Thymus (tissue), 11 donors: Measurements from ENCODE around the gene WWP2. TPM values are rescaled to one million over a fixed set of nuclear protein-coding genes. Genes with fewer than 3 reads are reported as not detected.

Source experiments
- DNase-seq, 9 donors: peaks; one replicate each; pipeline ENCODE4 v3.0.0-alpha.2; 2013; ENCODE audit warnings: low spot score in 9 of 9, low read depth in 6 of 9, missing footprints in 1 of 9
- H3K27ac ChIP-seq, 2 donors: one replicate each; pipeline ENCODE4 v1.5.1; 2013; ENCODE audit warnings: control low read depth in 1 of 2, low read depth in 1 of 2, low read length in 1 of 2, mild to moderate bottlenecking in 1 of 2, moderate library complexity in 1 of 2
- H3K27me3 ChIP-seq, 2 donors: one replicate each; pipeline ENCODE4 v1.5.1; 2013; ENCODE audit warnings: low read length in 1 of 2; ENCODE audit not compliant: control insufficient read depth in 2 of 2, insufficient read depth in 1 of 2
- H3K36me3 ChIP-seq, 2 donors: one replicate each; pipeline ENCODE4 v1.5.1; 2013; ENCODE audit warnings: low read length in 1 of 2, mild to moderate bottlenecking in 1 of 2, moderate library complexity in 1 of 2; ENCODE audit not compliant: control insufficient read depth in 2 of 2, insufficient read depth in 2 of 2
- H3K4me1 ChIP-seq, 2 donors: one replicate each; pipeline ENCODE4 v1.5.1; 2013; ENCODE audit warnings: low read length in 2 of 2; ENCODE audit not compliant: control insufficient read depth in 2 of 2, insufficient read depth in 2 of 2
- H3K4me3 ChIP-seq, 2 donors: one replicate each; pipeline ENCODE4 v1.5.1; 2013; ENCODE audit warnings: low read length in 2 of 2, control low read depth in 1 of 2, mild to moderate bottlenecking in 1 of 2
- H3K9me3 ChIP-seq, 2 donors: one replicate each; pipeline ENCODE4 v1.5.1; 2013; ENCODE audit warnings: low read length in 1 of 2, mild to moderate bottlenecking in 1 of 2; ENCODE audit not compliant: control insufficient read depth in 2 of 2, insufficient read depth in 1 of 2
- WGBS: extraction: QIAGEN DNeasy Blood & Tissue Kit; methylation state at CpG from one replicate; pipeline ENCODE4 v1.1.7; 2013; 5-methylcytosine and 5-hydroxymethylcytosine counted together
- polyA plus RNA-seq: library from polyadenylated mRNA; stranded (reverse); fragments of 200-250 nt; gene quantifications from one replicate; pipeline ENCODE4 v1.2.3, GENCODE V29; 2013
- total RNA-seq: library from RNA; stranded (reverse); fragments of 120-200 nt; gene quantifications from one replicate; pipeline ENCODE4 v1.2.4, GENCODE V29; 2013
- donor health status: healthy.

WWP2 gene
- total and polyA plus RNA-seq, 2 donors: 13.5 to 21.1 TPM

GRCh38 chr16:69916462-69916861 is 154.3 kb downstream of the WWP2 start:
- H3K36me3 ChIP-seq: peaks cover 2 to 3% of the 10 kb centered on the region in 2 donors
- WGBS: 98% methylated on average over 1 of the region's 1 CpG
- no peak for DNase-seq

GRCh38 chr16:69917311-69917710 is 155.2 kb downstream of the WWP2 start:
- Histone ChIP-seq H3K9me3 (no peaks in the 10 kb centered on the region), H3K36me3 (peaks cover 2 to 3% of the 10 kb centered on the region in 2 donors), H3K27ac (no peak overlapping the region), H3K4me1 (no peaks in the 10 kb centered on the region), H3K27me3 (no peaks in the 10 kb centered on the region), H3K4me3 (no peak overlapping the region)
- no peak for DNase-seq
- WGBS: 94% methylated on average over 1 of the region's 1 CpG

More at GRCh38 chr16:69916462-69916861, 154.3 kb downstream of the WWP2 start:
- no peaks in the 10 kb centered on the region for H3K27me3 ChIP-seq
- H3K4me1 ChIP-seq: no peaks in the 10 kb centered on the region
- no peak overlapping the region for H3K27ac ChIP-seq
- H3K4me3 ChIP-seq: no peak overlapping the region
- H3K9me3 ChIP-seq: no peaks in the 10 kb centered on the region

GRCh38 chr16:69917739-69918138 is 155.6 kb downstream of the WWP2 start:
- Histone ChIP-seq H3K4me1 (no peaks in the 10 kb centered on the region), H3K27me3 (no peaks in the 10 kb centered on the region), H3K36me3 (peaks cover 2 to 3% of the 10 kb centered on the region in 2 donors), H3K9me3 (no peaks in the 10 kb centered on the region), H3K27ac (no peak overlapping the region), H3K4me3 (no peak overlapping the region)
- no peak for DNase-seq
- WGBS: 90% methylated on average over 20 of the region's 20 CpGs

GRCh38 chr16:69918241-69918640 is 156.1 kb downstream of the WWP2 start:
- Histone ChIP-seq H3K27ac (no peak overlapping the region), H3K36me3 (peaks cover 2 to 3% of the 10 kb centered on the region in 2 donors), H3K9me3 (no peaks in the 10 kb centered on the region), H3K4me3 (no peak overlapping the region), H3K27me3 (no peaks in the 10 kb centered on the region), H3K4me1 (no peaks in the 10 kb centered on the region)
- no peak for DNase-seq
- WGBS: 98% methylated on average over 1 of the region's 1 CpG

- Histone ChIP-seq H3K27me3 (no peaks in the 10 kb centered on the region), H3K27ac (no peak overlapping the region), H3K9me3 (no peaks in the 10 kb centered on the region), H3K4me1 (no peaks in the 10 kb centered on the region), H3K36me3 (peaks cover 5 to 10% of the 10 kb centered on the region in 2 donors), H3K4me3 (no peak overlapping the region)
- WGBS: 100% methylated on average over 2 of the region's 2 CpGs
- no peak for DNase-seq
Measured at GRCh38 chr16:69921127-69921526, 159.0 kb downstream of the WWP2 start.

- DNase-seq: no peak
- no peak overlapping the region for H3K27ac ChIP-seq
- H3K9me3 ChIP-seq: no peaks in the 10 kb centered on the region
- H3K27me3 ChIP-seq: no peaks in the 10 kb centered on the region
- no peaks in the 10 kb centered on the region for H3K4me1 ChIP-seq
- H3K4me3 ChIP-seq: no peak overlapping the region
- 99% methylated on average over 6 of the region's 6 CpGs for WGBS
- H3K36me3 ChIP-seq: peaks cover 12 to 13% of the 10 kb centered on the region in 2 donors
Measured at GRCh38 chr16:69922200-69922599, 160.1 kb downstream of the WWP2 start.

GRCh38 chr16:69924041-69924775 is 162.1 kb downstream of the WWP2 start:
- no peaks in the 10 kb centered on the region for H3K9me3 ChIP-seq
- DNase-seq: no peak
- no peaks in the 10 kb centered on the region for H3K27me3 ChIP-seq
- H3K27ac ChIP-seq: no peak overlapping the region
- H3K4me3 ChIP-seq: no peak overlapping the region
- 95% methylated on average over 11 of the region's 11 CpGs for WGBS
- peaks cover 13 to 20% of the 10 kb centered on the region in 2 donors for H3K36me3 ChIP-seq
- H3K4me1 ChIP-seq: no peaks in the 10 kb centered on the region

- no peak for DNase-seq
- H3K9me3 ChIP-seq: no peaks in the 10 kb centered on the region
- no peak overlapping the region for H3K4me3 ChIP-seq
- H3K36me3 ChIP-seq: peaks cover 15 to 24% of the 10 kb centered on the region in 2 donors
- no peak overlapping the region for H3K27ac ChIP-seq
- H3K27me3 ChIP-seq: no peaks in the 10 kb centered on the region
- no peaks in the 10 kb centered on the region for H3K4me1 ChIP-seq
- 98% methylated on average over 19 of the region's 19 CpGs for WGBS
Measured at GRCh38 chr16:69924777-69925191, 162.7 kb downstream of the WWP2 start.

- Histone ChIP-seq H3K27me3 (no peaks in the 10 kb centered on the region), H3K4me3 (no peak overlapping the region), H3K4me1 (no peaks in the 10 kb centered on the region), H3K36me3 (peaks cover 18 to 28% of the 10 kb centered on the region in 2 donors), H3K9me3 (no peaks in the 10 kb centered on the region), H3K27ac (no peak overlapping the region)
- no peak for DNase-seq
- WGBS: 90% methylated on average over 8 of the region's 8 CpGs
Measured at GRCh38 chr16:69925311-69925710, 163.2 kb downstream of the WWP2 start.
